Measurements from ENCODE around the gene ELF2. TPM values are rescaled to one million over a fixed set of nuclear protein-coding genes. Genes with fewer than 3 reads are reported as not detected.
A peak's percentile ranks its signal among the peaks of the same experiment; 100 is the strongest.

Gene ELF2
- total RNA-seq, 1 experiment from 2014 or later = 44.6 TPM

- no peak for TF ChIP-seq E2F5 (CRISPR knock-in tag; IDR thresholded peaks at IDR 0.05)
- no peak for TF ChIP-seq IRF1 (CRISPR knock-in tag; IDR thresholded peaks at IDR 0.05)
Observed at GRCh38 chr4:139028191-139028661, 148.8 kb downstream of the ELF2 start (continued).

GRCh38 chr4:139027776-139028175 is 149.2 kb downstream of the ELF2 start:
- TF ChIP-seq ZSCAN18 (CRISPR knock-in tag; IDR thresholded peaks at IDR 0.05) (no peak), EMX1 (CRISPR knock-in tag; IDR thresholded peaks at IDR 0.05) (no peak), PRDM15 (CRISPR knock-in tag; IDR thresholded peaks at IDR 0.05) (no peak), ATF2 (CRISPR knock-in tag; IDR thresholded peaks at IDR 0.05; ENCODE audit: borderline replicate concordance, low read depth) (no peak), MAX (CRISPR knock-in tag; IDR thresholded peaks at IDR 0.05) (no peak), RELA (CRISPR knock-in tag; IDR thresholded peaks at IDR 0.05; ENCODE audit: borderline replicate concordance) (no peak), HMGXB4 (CRISPR knock-in tag; IDR thresholded peaks at IDR 0.05) (no peak), OVOL2 (CRISPR knock-in tag; IDR thresholded peaks at IDR 0.05; ENCODE audit: borderline replicate concordance) (no peak), FOXP4 (CRISPR knock-in tag; IDR thresholded peaks at IDR 0.05) (no peak), GRHL2 (CRISPR knock-in tag; IDR thresholded peaks at IDR 0.05; ENCODE audit: insufficient replicate concordance, severe bottlenecking) (no peak), AR (CRISPR knock-in tag; IDR thresholded peaks at IDR 0.05) (no peak), GTF2I (CRISPR knock-in tag; conservative IDR thresholded peaks at IDR 0.05) (no peak), NFYB (CRISPR knock-in tag; conservative IDR thresholded peaks at IDR 0.05; ENCODE audit: low read depth) (no peak), ZNF232 (CRISPR knock-in tag; IDR thresholded peaks at IDR 0.05) (no peak), CREM (CRISPR knock-in tag; IDR thresholded peaks at IDR 0.05) (no peak), ESRRA (CRISPR knock-in tag; IDR thresholded peaks at IDR 0.05; ENCODE audit: borderline replicate concordance) (no peak)
- DNase-seq (ENCODE audit: low spot score) = no peak
- no peaks in the 10 kb centered on the region for H3K27me3 Mint-ChIP-seq (ENCODE audit: low read depth)
- H3K9me3 Mint-ChIP-seq = no peaks in the 10 kb centered on the region
- ATAC-seq = no peak
- H3K4me1 Mint-ChIP-seq = peaks cover 58% of the 10 kb centered on the region
- POLR2A ChIA-PET = interaction anchor here (0.9 kb wide), 1 partner anchor 14 kb away, joined by 4 read pairs; no protein-coding TSS in a partner anchor
- peaks cover 13% of the 10 kb centered on the region for H3K36me3 Mint-ChIP-seq
- CTCF ChIA-PET = interaction anchor here (0.6 to 1.8 kb wide), 2 partner anchors 268 to 498 kb away, joined by 3 to 9 read pairs; no protein-coding TSS in a partner anchor
- H3K4me3 Mint-ChIP-seq = no peak overlapping the region
- peak overlapping the region; percentile 97 for H3K27ac Mint-ChIP-seq

Data from WTC11 (cell line).